Measurements from ENCODE around the gene ZCCHC9.

Gene ZCCHC9

GRCh38 chr5:81344736-81345135, 43.3 kb downstream of the ZCCHC9 start:
- TF ChIP-seq FOXP2 (optimal IDR thresholded peaks at IDR 0.05; ENCODE audit: borderline replicate concordance, extremely low read depth, extremely low read length, insufficient read depth) (no peak), REST (IDR thresholded peaks at IDR 0.05; ENCODE audit: insufficient read depth in 1 of 2, low read depth in 2 of 2, low read length in 2 of 2) (no peak), SIN3A (IDR thresholded peaks at IDR 0.05; ENCODE audit: borderline replicate concordance, insufficient read depth, low read length) (no peak), TAF1 (IDR thresholded peaks at IDR 0.05; ENCODE audit: borderline replicate concordance, insufficient read depth, low read length) (no peak), POLR2AphosphoS5 (IDR thresholded peaks at IDR 0.05; ENCODE audit: low read depth, low read length) (no peak)

- TF ChIP-seq REST (IDR thresholded peaks at IDR 0.05; ENCODE audit: insufficient read depth in 1 of 2, low read depth in 2 of 2, low read length in 2 of 2), result no peak
- no peak for TF ChIP-seq POLR2AphosphoS5 (IDR thresholded peaks at IDR 0.05; ENCODE audit: low read depth, low read length)
- no peak for TF ChIP-seq SIN3A (IDR thresholded peaks at IDR 0.05; ENCODE audit: borderline replicate concordance, insufficient read depth, low read length)
- TF ChIP-seq FOXP2 (optimal IDR thresholded peaks at IDR 0.05; ENCODE audit: borderline replicate concordance, extremely low read depth, extremely low read length, insufficient read depth), result no peak
- no peak for TF ChIP-seq TAF1 (IDR thresholded peaks at IDR 0.05; ENCODE audit: borderline replicate concordance, insufficient read depth, low read length)
Measured at GRCh38 chr5:81345411-81346003, 44.1 kb downstream of the ZCCHC9 start.

- TF ChIP-seq POLR2AphosphoS5 (IDR thresholded peaks at IDR 0.05; ENCODE audit: low read depth, low read length) (no peak), SIN3A (IDR thresholded peaks at IDR 0.05; ENCODE audit: borderline replicate concordance, insufficient read depth, low read length) (no peak), FOXP2 (optimal IDR thresholded peaks at IDR 0.05; ENCODE audit: borderline replicate concordance, extremely low read depth, extremely low read length, insufficient read depth) (no peak), TAF1 (IDR thresholded peaks at IDR 0.05; ENCODE audit: borderline replicate concordance, insufficient read depth, low read length) (no peak), REST (IDR thresholded peaks at IDR 0.05; ENCODE audit: insufficient read depth in 1 of 2, low read depth in 2 of 2, low read length in 2 of 2) (no peak)
Measured at GRCh38 chr5:81349161-81349560, 47.8 kb downstream of the ZCCHC9 start.

GRCh38 chr5:81350507-81350906, 49.1 kb downstream of the ZCCHC9 start:
- TF ChIP-seq FOXP2 (optimal IDR thresholded peaks at IDR 0.05; ENCODE audit: borderline replicate concordance, extremely low read depth, extremely low read length, insufficient read depth), result no peak

DNA sequence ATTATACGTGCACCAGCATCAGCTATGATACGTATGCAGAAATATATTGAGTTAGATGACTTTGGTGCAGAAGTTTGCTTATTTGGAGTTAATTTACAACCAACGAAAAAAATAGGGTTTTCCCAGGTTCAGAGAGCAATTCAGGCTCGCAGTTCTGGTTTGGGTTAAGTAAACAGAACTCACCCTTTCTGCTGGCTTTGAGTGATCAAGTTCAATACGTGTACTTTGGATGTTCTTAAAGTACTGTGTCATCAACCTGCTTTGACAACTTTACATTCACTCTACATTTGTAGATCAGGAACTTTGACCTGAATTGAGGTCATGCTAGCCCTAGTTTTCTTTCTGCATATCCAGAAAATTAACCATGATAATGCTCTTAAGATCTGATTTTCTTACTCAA, 51.8 kb downstream of the ZCCHC9 start:
- TF ChIP-seq FOXP2 (optimal IDR thresholded peaks at IDR 0.05; ENCODE audit: borderline replicate concordance, extremely low read depth, extremely low read length, insufficient read depth) (no peak), TAF1 (IDR thresholded peaks at IDR 0.05; ENCODE audit: borderline replicate concordance, insufficient read depth, low read length) (no peak), REST (IDR thresholded peaks at IDR 0.05; ENCODE audit: insufficient read depth in 1 of 2, low read depth in 2 of 2, low read length in 2 of 2) (no peak), POLR2AphosphoS5 (IDR thresholded peaks at IDR 0.05; ENCODE audit: low read depth, low read length) (no peak), SIN3A (IDR thresholded peaks at IDR 0.05; ENCODE audit: borderline replicate concordance, insufficient read depth, low read length) (no peak)

All from PFSK-1 (cell line).